Dedifferentiated amniotic fluid mesenchymal stem cell (primary cell): Measurements from ENCODE around the gene ZNF316.
"Not testable (repeated sequence)": the region's sequence is repeated elsewhere in the genome, so short reads cannot be mapped to it uniquely, and the experiment has no call there.

Experiments used
- DNase-seq: peaks from one replicate; pipeline ENCODE4 v3.0.0-alpha.2; 2016; ENCODE audit errors: extremely low spot score

The ZNF316 gene

DNA sequence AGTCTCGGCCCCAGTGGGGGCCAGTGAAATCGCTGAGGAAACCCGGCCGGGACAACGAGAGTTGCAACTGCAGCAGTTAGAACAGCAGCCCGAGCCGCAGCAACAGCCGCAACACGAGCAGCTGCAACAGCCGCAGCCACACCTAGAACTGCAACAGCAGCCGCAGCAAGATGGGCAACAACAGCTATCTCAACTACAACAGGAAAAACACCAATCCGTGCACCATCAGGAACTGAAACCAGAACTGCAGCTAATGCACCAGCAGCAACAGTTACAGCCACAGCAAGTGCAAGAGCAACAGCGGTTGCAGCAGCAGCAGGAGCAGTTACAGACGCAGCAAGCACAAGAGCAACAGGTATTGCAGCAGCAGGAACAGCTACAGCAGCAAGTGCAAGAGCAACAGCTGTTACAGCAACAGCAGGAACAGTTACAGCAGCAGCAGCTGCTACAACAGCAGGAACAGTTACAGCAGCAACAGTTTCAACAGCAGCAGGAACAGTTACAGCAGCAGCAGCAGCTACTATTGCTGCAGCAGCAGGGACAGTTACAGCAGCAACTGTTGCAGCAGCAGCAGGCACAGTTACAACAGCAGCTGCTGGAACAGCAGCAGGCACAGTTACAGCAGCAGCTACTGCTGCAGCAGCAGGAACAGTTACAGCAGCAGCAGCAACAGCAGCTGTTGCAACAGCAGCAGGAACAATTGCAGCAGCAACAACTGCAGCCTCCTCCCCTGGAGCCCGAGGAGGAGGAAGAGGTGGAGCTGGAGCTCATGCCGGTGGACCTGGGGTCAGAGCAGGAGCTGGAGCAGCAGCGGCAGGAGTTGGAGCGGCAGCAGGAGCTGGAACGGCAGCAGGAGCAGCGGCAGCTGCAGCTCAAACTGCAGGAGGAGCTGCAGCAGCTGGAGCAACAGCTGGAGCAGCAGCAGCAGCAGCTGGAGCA lies 15.7 kb upstream of the ZNF316 start:
- DNase-seq: no peak

DNA sequence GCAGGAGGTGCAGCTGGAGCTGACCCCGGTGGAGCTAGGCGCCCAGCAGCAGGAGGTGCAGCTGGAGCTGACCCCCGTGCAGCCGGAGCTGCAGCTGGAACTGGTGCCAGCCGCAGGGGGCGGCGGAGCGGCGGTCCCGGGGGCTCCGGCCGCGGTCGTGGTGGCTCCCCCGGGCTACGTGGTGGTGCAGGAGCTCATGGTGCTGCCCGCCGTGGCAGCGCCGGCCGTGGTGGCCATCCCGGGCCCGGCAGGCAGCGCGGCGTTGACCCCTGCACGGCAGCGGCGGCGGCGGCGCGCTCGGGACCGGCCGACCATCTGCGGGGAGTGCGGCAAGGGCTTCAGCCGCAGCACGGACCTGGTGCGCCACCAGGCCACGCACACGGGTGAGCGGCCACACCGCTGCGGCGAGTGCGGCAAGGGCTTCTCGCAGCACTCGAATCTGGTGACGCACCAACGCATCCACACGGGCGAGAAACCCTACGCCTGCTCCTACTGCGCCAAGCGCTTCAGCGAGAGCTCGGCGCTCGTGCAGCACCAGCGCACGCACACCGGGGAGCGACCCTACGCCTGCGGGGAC lies 14.9 kb upstream of the ZNF316 start:
- DNase-seq: no peak

DNA sequence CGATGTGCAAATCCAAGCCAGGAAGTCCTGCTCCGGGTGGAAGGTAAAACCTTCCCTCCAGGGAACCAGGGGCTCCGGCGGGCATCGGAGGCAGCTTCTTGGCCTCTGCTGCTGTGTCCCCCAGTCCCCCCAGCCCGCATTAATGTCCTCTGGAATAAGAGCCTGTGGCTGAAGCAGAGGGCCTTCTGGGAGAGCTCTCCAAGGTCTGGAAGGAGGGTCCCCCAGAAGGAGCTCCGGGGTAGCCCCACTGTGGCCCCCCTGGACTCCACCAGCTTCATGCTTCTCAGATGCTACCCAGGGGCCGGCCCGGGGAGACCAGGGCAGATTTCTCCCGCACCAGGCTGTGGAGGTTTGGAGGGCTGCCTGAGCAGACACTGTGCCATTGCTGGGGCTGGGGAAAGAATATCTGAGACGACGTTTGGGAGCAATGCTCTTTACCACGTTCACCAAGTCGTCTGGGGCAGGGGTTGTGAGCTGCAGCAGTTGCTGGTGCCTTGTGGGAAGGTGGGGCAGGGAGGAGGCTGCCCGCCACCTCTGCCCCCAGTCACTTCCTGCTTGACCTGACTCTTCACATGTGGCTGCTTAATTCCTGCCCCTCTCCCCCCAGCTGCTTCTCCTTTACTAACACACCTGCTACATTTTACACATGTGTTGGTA lies 13.4 kb upstream of the ZNF316 start:
- DNase-seq: no peak

DNA sequence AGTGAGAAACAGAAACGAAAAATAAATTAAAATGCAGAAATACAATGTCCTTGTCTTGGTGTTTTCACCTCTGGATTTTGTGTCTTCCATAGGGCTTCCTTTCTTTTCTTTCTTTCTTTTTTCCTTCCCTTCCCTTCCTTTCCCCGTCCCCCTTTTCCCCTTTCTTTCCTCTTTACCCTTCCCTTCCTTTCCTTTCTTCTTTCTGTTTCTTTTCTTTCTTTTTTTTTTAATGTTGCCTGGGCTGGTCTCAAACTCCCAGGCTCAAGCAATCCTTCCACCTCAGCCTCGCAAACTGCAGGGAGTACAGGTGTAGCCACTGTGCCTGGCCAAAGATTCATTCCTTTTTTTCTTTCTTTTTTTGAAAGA lies 12.9 kb upstream of the ZNF316 start:
- no peak for DNase-seq

DNA sequence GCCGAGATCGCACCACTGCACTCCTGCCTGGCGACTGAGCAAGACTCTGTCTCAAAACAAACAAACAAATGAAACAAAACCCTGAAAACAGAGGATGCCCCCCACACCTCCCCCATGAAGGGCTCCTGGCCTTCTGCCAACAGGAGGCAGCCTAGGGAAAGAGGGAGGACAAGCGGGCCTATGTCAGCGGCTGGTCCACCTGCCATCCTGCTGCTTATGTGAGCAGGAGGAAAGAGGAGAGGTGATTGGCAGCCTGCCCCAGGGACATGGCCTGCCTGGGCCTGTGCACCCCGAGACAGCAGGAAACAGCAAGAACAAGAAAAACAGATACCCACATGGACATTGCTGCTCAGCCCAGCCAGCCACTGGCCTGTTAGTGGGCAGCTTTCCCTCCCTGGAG lies 9.1 kb upstream of the ZNF316 start:
- no peak for DNase-seq

DNA sequence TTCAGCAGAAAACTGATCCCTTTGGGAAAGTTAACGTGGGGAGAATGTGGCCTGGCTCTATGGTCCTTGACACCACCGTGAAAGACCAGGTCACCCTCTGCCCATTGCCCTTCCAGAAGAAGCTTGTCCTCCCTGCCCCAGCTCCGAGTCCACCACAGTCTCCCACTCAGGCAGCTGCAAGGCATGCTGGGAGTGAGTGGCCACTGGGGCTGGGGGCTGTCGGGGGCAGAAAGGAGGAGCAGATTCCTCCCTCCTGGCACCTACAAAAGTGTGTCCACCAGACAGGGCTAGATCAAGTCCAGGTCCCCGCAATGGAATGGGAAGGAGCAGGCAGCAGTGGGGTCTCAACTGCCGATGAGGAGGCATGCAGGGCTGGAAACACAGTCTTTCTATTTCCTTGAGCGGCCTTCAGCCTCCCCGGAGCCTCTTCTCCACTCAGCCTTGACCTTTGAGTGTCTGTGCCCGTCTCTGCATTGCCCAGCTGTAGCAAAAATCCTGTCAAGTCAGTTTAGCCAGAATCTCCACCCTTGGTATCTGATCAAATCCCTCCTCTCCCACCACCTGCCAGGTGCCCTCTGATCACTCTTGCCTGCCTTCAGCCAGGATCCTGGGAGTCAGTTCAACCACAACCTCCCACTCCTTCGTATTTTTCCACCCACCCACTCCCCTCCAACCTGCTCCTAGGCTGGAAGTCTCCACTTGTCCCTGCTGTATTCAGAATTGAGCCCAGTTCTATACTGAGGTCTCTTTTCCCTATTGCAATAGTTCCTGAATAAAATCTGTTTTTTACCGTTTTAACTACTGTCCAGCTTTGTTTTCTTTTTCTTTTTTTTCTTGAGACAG lies 6.9 kb upstream of the ZNF316 start:
- DNase-seq: no peak

DNA sequence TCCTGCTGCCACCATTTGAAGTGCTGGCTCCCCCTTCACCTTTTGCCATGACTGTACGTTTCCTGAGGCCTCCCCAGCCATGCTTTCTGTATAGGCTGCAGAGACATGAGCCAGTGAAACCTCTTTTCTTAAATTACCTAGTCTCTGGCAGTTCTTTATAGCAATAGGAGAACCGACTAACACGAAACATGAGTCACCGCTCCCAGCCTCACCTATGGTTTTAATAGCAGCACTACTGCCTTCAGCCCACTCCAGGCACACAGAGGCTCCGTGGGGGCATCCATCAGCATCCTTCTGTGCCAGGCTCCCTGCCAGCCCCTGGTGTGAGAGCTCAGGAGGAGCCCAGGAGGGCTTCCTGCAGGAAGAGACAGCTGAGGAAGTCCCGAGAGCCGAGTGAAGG lies 5.5 kb upstream of the ZNF316 start:
- no peak for DNase-seq

DNA sequence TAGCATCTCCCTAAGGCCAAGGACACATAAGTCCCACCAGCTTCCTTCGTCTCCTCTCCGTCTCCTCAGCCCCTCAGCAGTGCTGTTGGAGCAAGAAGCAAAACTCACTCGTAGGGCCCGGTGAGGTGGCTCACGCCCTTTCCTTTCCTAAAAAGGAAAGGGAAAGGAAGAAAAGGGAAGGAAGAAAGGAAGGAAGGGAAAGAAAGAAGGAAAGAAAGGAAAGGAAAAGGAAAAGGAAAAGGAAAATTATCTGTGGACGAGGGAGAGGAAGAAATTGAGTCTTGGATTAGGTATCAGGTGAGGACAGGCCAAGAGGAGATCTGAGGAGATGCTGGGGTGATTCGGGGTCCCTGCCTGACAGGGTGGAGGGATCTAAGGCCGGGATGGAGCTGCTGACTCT lies 3.1 kb upstream of the ZNF316 start:
- no peak for DNase-seq

DNA sequence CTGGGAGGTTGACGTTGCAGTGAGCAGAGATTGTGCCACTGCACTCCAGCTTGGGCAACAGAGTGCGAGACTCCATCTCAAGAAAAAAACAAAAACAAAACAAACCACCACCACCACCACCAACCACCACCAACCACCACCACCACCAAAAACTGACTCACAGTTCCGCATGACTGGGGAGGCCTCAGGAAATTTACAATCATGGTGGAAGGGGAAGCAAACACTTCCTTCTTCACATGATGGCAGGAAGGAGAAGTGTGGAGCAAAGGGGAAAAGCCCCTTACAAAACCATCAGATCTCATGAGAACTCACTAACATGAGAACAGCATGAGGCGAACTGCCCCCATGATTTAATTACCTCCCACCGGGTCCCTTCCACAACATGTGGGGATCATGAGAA lies 2.1 kb upstream of the ZNF316 start:
- DNase-seq: not testable (repeated sequence)

DNA sequence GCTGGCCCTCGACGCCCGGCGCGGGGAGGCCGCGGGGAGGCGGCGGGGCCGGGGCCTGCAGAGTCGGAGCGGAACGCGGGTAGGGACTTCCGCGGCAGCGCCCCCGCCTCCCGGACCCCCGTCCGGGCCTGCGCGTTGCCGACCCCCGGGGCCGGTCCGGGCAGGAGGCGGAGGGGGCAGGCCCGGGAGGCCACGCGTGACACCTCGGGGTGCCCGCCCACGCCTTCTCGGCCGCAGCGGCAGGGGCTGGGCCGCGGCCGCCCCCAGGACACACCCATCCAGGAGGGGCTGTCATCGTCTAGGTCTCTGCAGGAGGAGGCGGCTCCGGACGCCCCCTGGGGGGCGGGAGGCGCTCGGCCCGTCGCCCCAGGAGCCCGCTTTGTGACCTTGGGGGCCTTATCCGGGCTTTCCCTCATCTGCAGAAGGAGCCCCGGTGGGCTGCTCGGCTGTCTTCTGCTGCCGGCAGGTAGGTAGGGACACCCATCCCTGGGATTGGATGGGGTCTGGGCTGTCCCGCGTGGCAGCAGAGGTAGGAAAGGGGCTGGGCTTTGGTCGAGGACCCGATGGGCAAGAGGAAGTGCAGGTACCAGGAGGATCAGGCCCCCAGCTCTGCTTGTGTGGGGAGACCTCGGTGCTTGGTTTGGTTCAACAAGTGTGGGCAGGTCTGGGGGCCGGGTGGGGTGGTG lies 569 bp downstream of the ZNF316 start:
- DNase-seq: no peak

DNA sequence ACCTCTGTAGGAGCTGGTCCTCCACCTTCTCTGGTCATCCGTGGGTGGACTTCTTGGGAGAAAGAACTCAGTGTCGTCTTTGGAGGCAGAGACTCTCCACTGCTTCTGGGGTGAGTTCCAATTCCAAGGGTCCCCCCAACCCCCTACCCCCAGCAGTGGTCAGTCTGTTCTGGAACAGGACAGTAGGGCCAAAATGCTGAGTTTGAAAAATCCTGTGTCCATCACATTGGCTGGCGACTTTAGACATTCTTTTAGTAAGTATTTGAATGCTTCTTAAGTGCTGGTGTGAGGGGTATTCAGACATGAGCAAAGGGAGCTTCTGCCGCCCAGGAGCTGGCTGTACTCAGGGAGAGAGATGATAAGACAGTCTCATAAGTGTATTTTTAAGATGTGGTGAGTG lies 1.9 kb downstream of the ZNF316 start:
- DNase-seq: no peak

DNA sequence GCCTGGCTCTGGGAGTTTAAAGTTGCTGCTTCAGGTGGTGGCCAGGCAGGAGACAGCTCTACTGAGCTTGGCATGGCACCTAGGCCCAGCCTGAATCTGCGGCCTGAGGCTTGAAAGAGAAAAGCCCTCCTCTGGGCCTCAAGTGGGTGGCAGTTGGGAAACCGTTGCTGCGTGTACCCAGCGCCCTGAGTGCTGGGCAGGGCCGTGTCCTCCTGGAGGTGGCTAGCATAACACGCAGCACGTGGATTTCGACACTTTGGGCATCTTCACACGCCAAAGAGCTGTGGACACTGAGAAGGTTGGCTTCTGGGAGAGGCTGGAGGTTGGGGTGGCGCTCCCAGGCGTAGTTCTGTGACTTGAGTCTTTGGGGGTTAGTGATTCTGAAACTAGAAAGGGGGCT lies 2.5 kb downstream of the ZNF316 start:
- no peak for DNase-seq

DNA sequence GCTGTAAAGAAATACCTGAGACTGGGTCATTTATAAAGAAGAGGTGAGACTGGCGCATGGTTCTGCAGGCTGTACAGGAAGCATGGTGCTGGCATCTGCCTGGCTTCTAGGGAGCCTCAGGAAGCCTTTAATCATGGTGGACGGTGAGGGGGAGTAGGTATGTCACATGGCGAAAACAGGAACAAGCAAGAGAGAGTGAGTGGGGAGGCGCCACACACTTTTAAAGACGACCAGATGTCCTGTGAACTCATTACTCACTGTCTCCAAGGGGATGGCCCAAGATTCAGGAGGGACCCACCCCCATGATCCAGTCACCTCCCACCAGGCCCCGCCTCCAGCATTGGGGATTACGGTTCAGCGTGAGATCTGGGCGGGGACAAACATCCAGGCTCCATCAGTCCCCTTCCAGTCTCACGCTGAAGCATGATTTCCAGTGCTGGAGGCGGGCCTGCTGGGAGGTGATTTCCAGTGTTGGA lies 3.2 kb downstream of the ZNF316 start:
- DNase-seq: no peak

DNA sequence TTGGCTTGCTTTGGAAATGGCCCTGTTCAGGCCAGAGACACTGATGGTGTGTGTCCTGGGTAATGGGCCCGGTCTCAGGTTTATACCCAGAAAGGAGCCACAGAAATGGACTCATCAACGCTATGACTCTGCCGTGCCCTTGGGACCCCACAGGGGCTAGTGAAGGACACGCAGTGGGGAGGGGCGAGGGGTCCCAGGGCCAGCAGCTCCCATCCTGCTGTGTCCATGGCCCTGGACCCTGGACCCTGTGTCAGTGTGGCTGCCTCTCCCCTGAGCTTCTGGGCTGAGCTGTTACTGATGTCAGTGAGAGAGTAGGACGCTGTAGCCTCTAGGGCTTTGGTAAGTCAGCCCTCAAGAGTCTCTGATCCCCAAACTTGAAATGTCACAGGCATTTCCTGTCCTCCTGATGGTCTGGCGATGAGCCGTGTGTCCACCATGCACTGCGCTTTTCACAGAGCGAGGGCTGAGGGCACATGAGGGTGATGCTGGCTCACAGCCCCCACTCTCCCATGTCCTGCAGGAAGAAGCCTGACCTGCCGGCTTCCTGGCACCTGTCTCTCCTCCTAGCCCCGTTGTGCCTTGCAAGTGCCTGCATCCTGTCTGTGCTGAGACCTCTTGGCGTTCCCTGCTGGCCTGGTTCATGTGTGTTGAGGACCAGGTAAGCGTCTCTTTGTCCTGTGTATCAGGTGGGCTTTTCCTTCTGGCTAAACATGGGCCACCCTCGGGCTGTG lies 4.4 kb downstream of the ZNF316 start:
- no peak for DNase-seq

DNA sequence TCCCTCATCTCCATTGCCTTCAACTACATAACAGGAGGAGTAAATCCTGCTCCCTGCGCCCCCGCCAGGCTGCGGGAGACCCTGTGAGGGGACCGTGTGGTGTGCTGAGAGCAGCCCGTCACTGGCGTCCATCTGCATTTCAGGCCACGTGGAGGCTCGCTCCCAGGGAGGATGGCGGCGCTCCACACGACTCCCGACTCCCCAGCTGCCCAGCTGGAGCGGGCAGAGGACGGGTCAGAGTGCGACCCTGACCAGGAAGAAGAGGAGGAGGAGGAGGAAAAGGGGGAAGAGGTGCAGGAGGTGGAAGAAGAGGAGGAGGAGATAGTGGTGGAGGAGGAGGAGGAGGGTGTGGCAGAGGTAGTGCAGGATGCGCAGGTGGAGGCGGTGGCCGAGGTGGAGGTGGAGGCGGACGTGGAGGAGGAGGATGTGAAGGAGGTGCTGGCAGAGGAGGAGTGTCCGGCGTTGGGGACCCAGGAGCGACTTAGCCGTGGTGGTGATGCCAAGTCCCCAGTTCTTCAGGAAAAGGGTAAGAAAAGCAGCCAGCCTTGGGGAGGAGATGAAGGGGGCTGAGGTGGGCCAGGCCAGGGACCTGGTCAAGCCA lies 5.2 kb downstream of the ZNF316 start:
- no peak for DNase-seq

DNA sequence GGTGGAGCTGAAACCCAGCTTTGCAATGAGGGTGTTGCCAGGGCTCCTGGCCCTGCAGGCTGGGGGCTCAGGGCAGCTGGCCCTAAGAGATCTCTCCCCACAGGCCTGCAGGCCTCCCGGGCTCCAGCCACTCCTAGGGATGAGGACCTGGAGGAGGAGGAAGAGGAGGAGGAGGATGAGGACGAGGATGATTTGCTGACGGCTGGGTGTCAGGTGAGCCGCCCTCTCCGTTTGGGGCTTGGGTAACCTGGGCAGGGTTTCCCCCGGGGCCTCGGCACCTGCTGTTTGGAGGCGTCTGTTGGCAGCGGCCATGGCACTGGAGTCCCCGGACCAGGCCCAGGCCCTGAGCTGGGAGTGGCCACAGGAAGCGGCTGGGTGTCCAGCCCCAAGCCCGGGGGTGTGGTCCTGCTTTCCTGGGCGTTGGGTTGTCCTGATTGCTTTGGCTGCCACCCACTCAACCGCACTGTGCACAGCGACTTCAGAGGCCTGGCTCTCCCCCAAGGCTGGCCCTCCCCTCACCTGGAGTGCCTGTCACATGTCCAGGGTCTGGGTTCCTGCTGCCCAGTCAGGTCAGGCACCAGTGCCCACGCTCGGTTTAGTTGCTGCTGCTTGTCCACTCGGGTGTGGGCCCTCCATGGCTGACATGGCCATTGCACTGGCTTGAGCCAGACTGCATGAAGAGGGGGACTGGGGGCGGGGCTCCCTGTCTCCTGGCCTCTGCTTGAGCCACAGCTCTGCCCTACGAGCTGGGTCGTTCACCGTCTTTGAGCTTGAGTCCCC lies 5.9 kb downstream of the ZNF316 start:
- no peak for DNase-seq

DNA sequence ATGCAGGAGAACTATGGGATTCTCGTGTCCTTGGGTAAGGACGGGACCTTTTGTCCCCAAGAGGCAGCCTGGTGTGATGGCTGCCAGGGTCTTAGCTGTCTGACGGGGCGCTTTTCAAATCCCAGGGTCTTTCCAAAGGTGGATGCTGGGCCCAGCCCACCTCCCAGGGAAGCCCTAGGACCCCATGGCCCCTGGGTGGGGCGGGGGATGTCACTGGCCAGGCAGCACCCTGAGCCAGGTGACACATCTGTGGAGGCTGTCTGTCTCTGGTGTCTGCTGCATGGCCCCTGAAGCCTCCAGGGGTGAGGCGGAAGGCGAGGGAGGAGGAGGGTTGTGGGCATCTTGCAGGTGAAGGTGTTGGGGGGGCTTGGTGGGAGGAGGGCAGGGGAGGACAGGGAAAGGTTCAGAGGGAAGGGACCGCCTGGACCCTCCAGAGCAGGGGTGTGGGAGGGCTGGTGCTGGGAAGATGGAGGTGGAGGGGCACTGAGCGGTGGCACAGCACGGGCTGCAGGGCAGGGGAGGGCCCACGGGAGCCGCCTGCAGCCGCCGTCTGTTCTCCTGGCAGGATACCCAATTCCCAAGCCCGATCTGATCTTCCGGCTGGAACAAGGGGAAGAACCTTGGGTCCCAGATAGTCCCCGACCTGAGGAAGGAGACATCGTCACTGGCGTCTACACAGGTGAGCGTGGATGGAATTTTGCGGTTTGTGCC lies 7.0 kb downstream of the ZNF316 start:
- DNase-seq: no peak

DNA sequence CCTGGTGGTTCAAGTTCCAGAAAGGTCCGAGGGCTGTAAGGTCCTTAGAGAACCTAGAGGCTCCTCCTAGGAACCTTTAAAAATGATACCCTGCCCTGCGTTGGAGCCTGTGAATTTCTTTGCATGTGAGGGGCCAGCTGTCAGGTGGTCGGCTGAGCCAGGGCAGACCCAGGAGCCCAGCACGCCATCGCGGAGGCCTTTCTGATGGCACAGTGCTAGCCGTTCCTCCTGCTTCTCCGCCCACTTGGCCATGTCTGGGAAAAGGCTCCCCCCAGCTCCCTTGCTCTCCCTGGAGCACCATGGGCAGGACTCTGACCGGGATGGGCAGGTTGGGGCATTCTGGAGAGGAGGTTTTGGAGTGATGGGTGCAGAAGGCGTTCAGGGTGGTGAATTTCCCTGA lies 7.6 kb downstream of the ZNF316 start:
- DNase-seq: no peak

DNA sequence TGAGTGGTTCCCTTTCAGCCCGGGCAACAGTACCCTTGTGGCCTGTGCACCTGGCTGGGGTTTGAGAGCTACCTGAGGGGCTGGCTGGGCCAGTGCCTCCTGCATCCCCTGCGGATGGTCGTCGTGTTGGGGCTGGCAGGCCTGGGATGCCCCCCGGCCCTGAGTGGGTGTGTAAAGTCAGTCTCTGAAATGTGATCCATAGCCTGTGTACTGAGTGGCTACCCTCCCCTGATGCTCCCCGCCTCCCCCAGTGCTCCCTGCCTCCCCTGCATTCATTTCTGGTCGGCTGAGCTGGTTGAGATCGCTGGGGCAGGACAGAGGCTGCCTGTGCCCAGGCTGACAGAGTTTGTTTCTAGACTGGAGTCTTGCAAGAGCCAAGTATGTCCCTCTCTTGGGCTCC lies 9.3 kb downstream of the ZNF316 start:
- no peak for DNase-seq
